Measurements from ENCODE around the gene HOXA5.

Gene HOXA5

GRCh38 chr7:27160145-27160545, 16.7 kb upstream of the HOXA5 start:
- no peak for DNase-seq (ENCODE audit: low spot score)

DNA sequence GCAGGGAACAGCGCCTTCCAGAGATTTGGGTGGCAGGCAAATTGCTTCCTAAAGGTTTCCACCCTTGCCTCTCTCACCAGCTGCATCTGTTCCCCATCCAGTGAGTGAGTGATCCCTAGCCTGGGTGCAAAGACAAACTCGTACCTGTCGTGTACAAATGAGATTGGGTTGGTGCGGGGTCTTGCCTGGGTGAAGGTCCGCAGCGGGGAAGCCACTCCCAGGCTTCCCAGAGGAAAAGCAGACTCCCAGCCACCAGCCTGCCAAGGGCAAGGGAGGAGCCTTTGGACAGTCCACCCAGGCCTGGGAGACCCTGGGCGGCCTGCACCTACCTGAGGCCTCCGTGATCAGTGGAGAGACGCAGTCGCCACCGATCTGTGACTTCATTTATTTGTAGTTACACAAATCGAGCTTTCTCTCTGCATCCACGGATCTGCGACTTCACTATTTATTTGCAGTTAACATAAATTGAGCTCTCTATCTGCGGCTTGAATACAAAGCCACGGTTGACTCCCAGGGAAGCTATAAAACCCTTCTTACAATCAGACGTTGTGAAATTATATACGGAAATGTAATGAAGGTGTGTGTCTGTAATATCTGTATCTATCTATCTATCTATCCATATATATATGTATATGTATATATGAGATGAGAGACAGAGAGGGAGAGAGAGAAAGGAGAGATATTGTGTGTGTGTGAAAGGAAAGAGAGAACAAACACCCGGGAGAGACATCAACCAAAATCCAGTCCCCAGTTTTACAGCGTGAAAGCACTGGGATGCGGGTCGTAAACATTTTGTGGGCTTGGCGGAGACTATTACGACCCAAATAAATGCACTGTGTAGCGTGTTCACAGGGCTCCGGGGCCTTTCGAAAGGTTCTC, 16.0 kb upstream of the HOXA5 start:
- DNase-seq (ENCODE audit: low spot score): no peak

- no peak for DNase-seq (ENCODE audit: low spot score)
Measured at GRCh38 chr7:27158436-27159265, 15.2 kb upstream of the HOXA5 start.

- DNase-seq (ENCODE audit: low spot score): no peak
Measured at GRCh38 chr7:27157702-27158431, 14.4 kb upstream of the HOXA5 start.

GRCh38 chr7:27156916-27157701, 13.6 kb upstream of the HOXA5 start:
- no peak for DNase-seq (ENCODE audit: low spot score)

- DNase-seq (ENCODE audit: low spot score): peak; percentile 91
Measured at GRCh38 chr7:27156508-27156898, 13.0 kb upstream of the HOXA5 start, which contains the start of gene HOXA7. Gene HOXA7 (minus strand): TSS chr7:27156675. CDS start chr7:27156545, 130 bp downstream.

DNA sequence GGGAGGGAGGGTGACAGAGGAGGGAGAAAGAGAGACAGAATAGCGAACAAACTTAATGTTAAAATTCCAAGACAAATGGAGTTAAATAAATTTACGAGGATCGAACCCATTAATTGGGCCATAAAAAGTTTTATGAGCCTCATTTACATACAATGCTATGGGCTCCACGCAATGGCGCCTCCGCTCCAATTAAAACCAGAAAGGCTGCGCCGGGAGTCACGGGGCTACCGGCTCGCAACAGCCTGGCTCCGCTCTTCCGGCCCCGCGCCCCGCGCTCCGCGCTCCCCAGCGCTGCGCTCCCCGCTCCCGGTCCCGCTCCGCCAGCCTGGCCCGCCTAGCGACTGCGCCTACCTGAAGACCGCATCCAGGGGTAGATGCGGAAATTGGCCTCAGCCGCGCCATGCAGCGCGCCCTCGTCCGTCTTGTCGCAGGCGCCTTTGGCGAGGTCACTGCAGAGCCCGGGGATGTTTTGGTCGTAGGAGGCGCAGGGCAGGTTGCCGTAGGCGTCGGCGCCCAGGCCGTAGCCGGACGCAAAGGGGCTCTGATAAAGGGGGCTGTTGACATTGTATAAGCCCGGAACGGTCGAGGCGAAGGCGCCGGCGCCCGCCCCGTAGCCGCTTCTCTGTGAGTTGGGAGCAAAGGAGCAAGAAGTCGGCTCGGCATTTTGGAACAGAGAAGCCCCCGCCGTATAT, 12.5 kb upstream of the HOXA5 start:
- peak; percentile 55 for DNase-seq (ENCODE audit: low spot score)

- DNase-seq (ENCODE audit: low spot score): peak; percentile 73
Measured at GRCh38 chr7:27154901-27155815, 11.7 kb upstream of the HOXA5 start.

- no peak for DNase-seq (ENCODE audit: low spot score)
Measured at GRCh38 chr7:27154369-27154768, 10.9 kb upstream of the HOXA5 start.

DNA sequence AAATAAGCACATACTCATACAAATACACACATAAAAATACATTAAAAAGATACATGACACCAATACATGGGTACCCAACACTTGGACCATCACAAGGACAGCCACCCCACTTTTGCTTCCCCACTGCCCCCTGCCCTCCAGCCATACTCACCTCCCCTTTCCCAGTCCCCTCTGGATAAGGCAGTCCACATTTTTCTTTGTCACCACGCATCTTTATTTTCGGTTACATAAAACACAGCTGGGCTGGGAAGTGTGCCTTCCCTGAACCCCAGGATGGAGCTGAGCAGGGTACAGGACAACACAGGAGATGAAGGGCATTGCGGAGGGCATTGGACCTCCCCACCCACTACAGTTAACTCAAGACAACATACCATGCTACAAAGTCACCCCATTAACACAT, 10.0 kb upstream of the HOXA5 start:
- DNase-seq (ENCODE audit: low spot score): no peak

GRCh38 chr7:27152816-27153442, 9.4 kb upstream of the HOXA5 start:
- DNase-seq (ENCODE audit: low spot score): no peak

DNA sequence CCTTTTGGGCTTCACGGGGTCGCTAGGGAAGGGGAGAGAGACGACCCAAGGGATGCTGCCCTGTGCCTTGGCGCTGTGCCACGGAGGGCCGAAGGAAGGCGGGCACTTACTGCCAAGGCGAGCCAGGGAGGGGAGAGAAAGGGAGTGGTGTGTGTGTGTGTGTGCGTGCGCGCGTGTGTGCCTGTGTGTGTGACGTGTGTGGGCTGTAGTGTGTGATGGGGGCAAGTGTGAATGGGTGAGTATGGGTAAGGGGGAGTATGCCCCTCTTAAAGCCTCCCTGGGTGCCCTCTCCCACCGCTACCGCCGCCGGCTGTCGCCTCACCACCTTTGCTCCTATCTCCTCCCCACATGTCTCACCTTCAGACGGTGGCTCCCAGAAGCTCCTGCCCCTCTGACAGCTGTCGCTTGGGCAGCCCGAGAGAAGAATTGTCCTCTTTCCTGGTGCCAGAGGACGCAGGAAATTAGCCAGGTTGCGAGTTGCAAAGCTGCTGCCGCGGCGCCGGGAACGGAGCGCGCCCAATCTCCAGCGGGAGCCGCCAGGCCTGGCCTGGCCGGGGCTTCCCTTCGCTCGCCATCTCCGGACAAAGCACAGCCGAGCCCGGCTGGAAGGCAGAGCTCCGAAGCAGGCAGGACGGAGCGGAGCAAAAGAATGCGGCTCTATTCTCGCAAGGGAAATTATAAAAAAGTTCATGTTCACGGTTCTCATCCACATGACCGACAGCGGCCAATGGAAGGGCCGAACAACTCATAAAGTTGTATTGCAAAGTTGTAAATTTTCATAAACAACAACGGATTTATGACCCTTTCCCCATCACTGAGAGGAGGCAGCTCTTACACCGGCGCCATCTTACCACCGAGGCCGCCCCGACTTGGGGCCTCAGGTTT, 8.7 kb upstream of the HOXA5 start, which contains the start of gene HOXA3:
HOXA3 (minus strand) TSS at position 653 of the 885 bp plus-strand sequence. CDS start 41,943 bp downstream, outside the sequence.
- no peak for DNase-seq (ENCODE audit: low spot score)

- no peak for DNase-seq (ENCODE audit: low spot score)
Measured at GRCh38 chr7:27151341-27151930, 8.0 kb upstream of the HOXA5 start.

DNA sequence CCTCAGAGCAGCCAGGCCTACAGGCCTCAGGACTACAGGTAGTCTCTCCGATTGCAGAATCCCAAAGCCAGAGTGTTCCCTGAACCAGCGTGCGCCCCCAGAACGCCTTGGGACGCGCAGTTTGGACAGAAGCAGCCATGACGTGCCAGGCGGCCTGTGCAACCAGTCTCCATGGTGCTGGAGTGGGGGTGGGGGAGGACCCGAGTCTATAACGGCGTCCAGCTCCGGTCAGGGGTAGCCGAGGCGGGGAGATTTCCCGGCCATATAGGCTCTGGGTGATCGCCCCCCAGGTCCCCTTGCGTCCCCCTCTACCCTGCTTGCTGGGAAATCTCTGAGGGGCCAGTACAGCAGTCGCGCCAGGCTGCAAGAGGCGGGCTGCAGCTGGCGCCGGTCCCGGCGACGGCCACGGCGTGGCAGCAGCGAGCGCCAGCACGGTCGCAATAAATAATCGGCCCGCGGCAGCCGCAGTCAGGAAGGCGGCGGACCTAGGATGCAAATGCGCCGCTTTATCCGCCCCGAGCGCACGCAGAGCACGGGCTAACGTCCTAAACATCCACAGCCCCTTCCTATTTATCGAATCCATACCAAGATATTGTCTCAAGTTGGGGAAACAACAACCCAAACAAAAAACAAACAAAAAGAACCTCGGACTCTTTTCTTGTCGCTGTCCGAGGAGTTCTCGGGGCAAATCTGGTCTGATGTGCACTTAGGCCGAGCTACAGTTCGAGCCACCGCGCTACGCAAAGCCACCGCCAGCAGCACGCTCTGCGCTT, 7.3 kb upstream of the HOXA5 start:
- DNase-seq (ENCODE audit: low spot score): peak; percentile 89

DNA sequence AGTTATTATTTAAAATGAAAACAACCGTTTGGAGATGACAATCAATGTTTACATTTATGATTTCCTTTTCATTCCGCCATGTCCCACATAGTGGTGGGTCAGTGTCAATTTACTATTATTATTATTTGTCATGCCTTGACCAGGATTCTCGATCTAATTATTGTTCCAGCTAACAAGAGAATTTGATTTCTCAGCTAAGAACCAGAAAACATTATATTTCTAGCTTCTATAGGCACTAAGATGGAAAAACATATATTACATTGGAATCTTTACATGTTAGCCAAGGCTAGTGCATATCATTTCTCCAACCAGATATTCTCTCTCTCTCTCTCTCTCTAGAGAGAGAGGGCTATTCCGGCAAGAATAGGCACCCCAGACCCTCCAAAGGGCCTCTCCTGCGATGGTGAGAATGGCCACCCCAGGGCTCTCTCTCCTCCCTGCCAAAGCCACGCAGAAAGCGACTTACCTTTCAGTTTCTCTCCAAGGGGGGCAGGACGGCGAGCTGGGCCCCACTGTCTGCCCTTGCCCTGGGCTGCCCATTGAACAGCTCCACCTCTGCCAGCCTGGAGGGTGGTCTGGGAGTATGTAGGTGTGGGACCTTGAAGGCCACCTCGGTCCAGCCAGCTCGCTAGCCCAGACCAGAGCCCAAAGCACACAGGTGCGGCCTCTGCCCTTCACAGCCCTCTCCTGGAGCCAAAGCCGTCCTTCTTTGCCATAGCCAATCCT, 6.5 kb upstream of the HOXA5 start:
- DNase-seq (ENCODE audit: low spot score): peak; percentile 51

All from RKO (cell line).